NCI-H2227 (cell line): ENCODE data around the gene ZNF892.
"Not testable (repeated sequence)": the region's sequence is repeated elsewhere in the genome, so short reads cannot be mapped to it uniquely, and the experiment has no call there.

Source experiments
- DNase-seq: peaks from one replicate; lab custom pipeline; 2025; ENCODE audit not compliant: unreplicated experiment; lab: John Stamatoyannopoulos, UW

Gene ZNF892

DNA sequence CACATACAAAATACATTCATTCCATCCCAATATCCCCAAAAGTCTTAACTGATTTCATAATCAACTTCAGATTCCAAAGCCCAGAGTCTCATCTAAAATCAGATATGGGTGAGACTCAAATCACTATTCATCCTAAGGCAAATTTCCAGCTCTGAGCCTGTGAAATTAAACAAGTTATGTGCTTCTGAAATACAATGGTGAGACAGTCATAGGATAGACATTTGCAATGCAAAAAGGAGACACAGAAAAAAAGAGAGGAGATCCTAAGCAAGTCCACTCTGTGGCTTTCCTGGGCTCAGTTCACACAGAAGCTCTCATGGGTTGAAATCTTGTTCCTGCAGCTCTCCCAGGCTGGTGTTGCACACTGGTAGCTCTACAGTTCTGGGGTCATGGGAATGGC, 18.3 kb downstream of the ZNF892 start:
- no peak for DNase-seq

DNA sequence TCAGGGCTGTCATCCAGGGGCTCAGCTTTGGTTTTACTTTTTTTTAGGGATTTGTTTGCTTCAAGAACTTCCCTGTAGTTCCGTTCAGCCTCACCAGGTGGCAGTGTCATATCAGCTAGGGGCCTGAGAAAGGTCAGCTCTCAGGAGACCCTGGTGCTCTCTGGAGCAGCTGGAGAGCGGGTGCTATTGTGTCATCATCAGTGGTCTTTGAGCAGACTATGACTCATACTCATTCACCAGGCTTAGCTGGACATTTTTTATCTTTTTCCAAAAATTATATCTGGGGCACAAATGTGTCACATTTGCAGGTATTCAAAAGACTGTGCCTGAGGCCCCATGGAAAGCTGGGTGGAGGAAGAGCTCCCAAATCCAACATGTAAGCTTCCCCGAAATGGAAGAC, 24.4 kb downstream of the ZNF892 start:
- DNase-seq: peak; percentile 6

DNA sequence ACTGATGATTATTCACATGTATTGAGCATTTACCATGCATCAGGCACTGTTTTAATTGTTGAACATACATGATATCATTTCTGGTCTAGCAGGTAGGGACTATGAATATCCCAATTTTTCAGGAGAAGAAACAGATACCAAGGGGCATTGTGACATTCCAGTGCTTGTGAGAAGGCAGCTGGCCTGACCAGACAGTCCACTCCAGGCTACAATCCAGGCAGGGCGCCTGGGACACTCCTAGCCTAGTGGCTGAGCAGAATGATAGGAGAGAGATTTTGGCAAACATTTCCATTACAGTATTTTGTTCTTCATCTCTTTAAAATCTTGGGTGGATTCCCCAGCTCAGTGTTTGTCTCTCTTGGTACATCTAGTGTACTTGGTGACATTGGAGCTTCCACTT, 24.9 kb downstream of the ZNF892 start:
- no peak for DNase-seq

DNA sequence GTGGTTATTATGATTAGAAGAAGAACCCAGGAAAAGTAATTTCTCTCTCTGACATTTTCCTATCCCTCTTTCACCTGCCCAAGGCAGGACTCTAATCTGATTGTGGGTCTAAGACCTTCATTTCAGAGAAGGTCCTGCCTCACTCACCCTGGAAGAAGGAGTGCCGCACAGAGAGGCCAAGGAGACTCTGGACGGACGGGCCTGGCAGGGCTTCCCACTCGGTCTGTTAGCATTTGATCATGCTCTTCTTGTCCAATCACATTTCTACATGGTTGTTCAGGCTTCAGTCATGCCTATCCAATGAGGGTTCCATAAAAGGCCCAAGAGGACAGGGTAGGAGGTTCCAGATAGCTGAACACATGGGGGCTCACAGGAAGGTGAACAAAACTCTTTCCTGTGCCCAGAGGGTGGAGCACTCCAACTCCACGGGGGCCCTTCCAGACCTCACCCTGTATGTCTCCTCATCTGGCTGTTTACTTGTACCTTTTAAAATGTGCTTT, 27.0 kb downstream of the ZNF892 start:
- no peak for DNase-seq

DNA sequence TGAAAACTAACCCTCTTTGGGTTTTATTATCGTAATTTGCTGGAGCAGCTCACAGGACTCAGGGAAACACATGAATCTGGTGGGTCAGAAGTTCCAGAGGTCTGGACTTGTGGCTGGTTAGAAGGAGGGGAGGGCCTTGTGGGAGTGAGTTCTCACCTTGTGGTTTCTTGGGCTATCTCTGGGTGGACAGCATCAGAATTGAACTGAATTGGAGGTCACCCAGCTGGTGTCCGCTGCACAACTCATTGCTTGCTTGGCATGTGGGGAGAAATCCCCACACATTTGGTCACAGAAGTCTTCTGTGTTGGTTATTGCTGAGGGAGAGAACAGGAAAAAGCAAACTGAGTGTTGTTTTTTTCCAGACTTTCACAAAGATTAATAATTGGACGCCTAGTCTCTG, 27.5 kb downstream of the ZNF892 start:
- DNase-seq: no peak

DNA sequence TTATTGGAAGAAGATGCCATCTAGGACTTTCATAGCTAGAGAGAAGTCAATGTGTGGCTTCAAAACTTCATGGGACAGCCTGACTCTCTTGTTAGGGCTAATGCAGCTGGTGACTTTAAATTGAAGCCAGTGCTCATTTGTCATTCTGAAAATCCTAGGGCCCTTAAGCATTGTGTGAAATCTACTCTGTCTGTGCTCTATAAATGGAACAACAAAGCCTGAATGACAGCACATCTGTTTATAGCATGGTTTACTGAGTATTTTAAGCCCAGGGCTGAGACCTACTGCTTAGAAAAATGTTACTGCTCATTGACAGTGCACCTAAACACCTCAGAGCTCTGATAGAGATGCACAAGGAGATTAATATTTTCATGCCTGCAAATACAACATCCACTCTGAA, 30.8 kb downstream of the ZNF892 start:
- DNase-seq: no peak

DNA sequence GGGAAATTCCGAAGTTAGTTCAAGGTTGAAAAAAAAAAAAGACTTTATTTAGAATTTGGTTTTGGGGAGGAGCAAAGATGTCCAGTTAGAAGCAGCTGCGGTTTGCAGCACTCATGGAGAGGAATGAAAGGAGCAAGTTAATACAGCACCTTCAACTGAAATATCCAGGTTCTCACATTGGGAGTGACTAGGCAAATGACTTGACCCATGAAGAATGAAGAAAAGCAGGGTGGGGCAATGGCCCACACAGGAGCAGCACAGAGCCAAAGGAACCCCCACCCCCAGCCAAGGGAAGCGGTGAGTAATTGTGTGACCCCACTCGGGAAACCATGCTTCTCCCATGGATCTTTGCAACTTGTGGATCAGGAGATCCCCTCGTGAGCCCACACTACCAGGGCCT, 32.8 kb downstream of the ZNF892 start:
- DNase-seq: no peak

DNA sequence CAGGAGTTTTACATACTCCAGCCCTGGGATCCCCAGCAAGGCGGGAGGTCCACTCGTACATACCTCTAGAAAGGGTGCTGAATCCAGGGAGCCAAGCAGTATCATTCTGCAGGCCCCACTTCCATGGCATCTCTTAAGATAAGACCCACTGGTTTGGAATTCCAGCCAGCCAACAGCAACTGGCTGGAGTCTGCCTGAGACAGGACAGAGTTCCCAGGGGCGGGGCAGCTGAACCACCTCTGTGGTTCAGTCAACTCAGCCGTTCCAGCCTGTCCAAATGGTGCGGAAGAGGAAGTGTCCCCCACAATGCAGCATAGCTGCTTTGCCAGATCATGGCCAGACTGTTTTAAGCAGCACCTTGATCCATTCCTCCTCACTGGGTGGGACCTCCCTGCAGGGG, 33.2 kb downstream of the ZNF892 start:
- no peak for DNase-seq

DNA sequence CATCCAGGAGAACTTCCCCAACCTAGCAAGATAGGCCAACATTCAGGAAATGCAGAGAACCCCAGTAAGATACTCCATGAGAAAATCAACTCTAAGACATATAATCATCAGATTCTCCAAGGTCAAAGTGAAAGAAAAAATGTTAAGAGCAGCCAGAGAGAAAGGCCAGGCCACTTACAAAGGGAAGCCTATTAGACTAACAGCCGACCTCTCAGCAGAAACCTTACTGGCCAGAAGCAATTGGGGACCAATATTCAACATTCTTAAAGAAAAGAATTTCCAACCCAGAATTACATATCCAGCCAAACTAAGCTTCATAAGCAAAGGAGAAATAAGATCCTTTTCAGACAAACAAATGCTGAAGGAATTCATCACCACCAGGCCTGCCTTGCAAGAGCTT, 34.8 kb downstream of the ZNF892 start:
- not testable (repeated sequence) for DNase-seq
